Measurements from ENCODE around the gene TMEM9.

- TF ChIP-seq CTCF (IDR thresholded peaks at IDR 0.05; ENCODE audit: low read depth, low read length), result no peak
- no peak for TF ChIP-seq EZH2phosphoT487 (IDR thresholded peaks at IDR 0.05; ENCODE audit: low read depth)
Measured at GRCh38 chr1:201126463-201126831, 27.8 kb downstream of the TMEM9 start.
